Activated CD4-positive, alpha-beta T cell treated with anti-CD3 and anti-CD28 coated beads, Interleukin-2, amount 50 U/mL, for 4 hours (primary cell): ENCODE results near the gene MACF1.
A peak's percentile ranks its signal among the peaks of the same experiment; 100 is the strongest.
"Not testable (repeated sequence)": the region's sequence is repeated elsewhere in the genome, so short reads cannot be mapped to it uniquely, and the experiment has no call there.

Experiments used
- DNase-seq, 2 experiments: peaks; one replicate each; pipeline ENCODE4 v3.0.0-alpha.2; 2020

MACF1 gene

GRCh38 chr1:39204441-39205081 is at the start of gene MACF1:
TSS of gene MACF1 (plus strand) at chr1:39204695. CDS start at chr1:39205023, 328 bp downstream.
- DNase-seq: peak in 1 of 2 experiments; percentile 32

GRCh38 chr1:39157304-39157703 is 47.2 kb upstream of the MACF1 start:
- no peak for DNase-seq

GRCh38 chr1:39158327-39159086 is 46.0 kb upstream of the MACF1 start:
- no peak for DNase-seq

GRCh38 chr1:39159224-39160036 is 45.1 kb upstream of the MACF1 start:
- DNase-seq: no peak

GRCh38 chr1:39160703-39161102 is 43.8 kb upstream of the MACF1 start:
- no peak for DNase-seq

- not testable (repeated sequence) for DNase-seq
Measured at GRCh38 chr1:39161811-39162210, 42.7 kb upstream of the MACF1 start.

GRCh38 chr1:39163469-39163868 is 41.0 kb upstream of the MACF1 start:
- DNase-seq: no peak

GRCh38 chr1:39164256-39164655 is 40.2 kb upstream of the MACF1 start:
- DNase-seq: no peak

- DNase-seq: no peak
Measured at GRCh38 chr1:39165049-39165448, 39.4 kb upstream of the MACF1 start.

- DNase-seq: no peak
Measured at GRCh38 chr1:39165488-39165887, 39.0 kb upstream of the MACF1 start.

- no peak for DNase-seq
Measured at GRCh38 chr1:39167632-39168209, 36.8 kb upstream of the MACF1 start.

- DNase-seq: no peak
Measured at GRCh38 chr1:39168301-39169080, 36.0 kb upstream of the MACF1 start.

- no peak for DNase-seq
Measured at GRCh38 chr1:39170731-39171667, 33.5 kb upstream of the MACF1 start.

- no peak for DNase-seq
Measured at GRCh38 chr1:39173119-39173994, 31.1 kb upstream of the MACF1 start.

GRCh38 chr1:39173995-39174380 is 30.5 kb upstream of the MACF1 start:
- no peak for DNase-seq

GRCh38 chr1:39174390-39175081 is 30.0 kb upstream of the MACF1 start:
- DNase-seq: no peak

GRCh38 chr1:39177706-39178105 is 26.8 kb upstream of the MACF1 start:
- no peak for DNase-seq

GRCh38 chr1:39178541-39179431 is 25.7 kb upstream of the MACF1 start:
- DNase-seq: no peak

- DNase-seq: no peak
Measured at GRCh38 chr1:39181311-39181710, 23.2 kb upstream of the MACF1 start.
